A172 (cell line): ENCODE data around the gene BABAM2. TPM values are rescaled to one million over a fixed set of nuclear protein-coding genes. Genes with fewer than 3 reads are reported as not detected.

ENCODE experiments used
- DNase-seq: peaks from one replicate; pipeline ENCODE4 v3.0.0-alpha.2; 2015; ENCODE audit warnings: low spot score
- total RNA-seq: library from RNA; depleted of rRNA; stranded (reverse); fragments of >200 nt; shearing (Covaris generic); gene quantifications from 2 replicates; pipeline ENCODE4 v1.2.3, GENCODE V29; 2014

Gene BABAM2
- total RNA-seq, 1 experiment from 2014 or later: 36.5 TPM

- no peak for DNase-seq
Measured at GRCh38 chr2:28344756-28345373, 454.3 kb downstream of the BABAM2 start.

GRCh38 chr2:28345619-28346018, 455.1 kb downstream of the BABAM2 start:
- no peak for DNase-seq

GRCh38 chr2:28346587-28346986, 456.1 kb downstream of the BABAM2 start:
- DNase-seq: no peak

- no peak for DNase-seq
Measured at GRCh38 chr2:28347193-28347592, 456.7 kb downstream of the BABAM2 start.

GRCh38 chr2:28347596-28347995, 457.1 kb downstream of the BABAM2 start:
- no peak for DNase-seq

GRCh38 chr2:28348149-28348567, 457.6 kb downstream of the BABAM2 start:
- no peak for DNase-seq

GRCh38 chr2:28348921-28349320, 458.4 kb downstream of the BABAM2 start:
- no peak for DNase-seq

- no peak for DNase-seq
Measured at GRCh38 chr2:28349546-28350165, 459.1 kb downstream of the BABAM2 start.

- no peak for DNase-seq
Measured at GRCh38 chr2:28350196-28350595, 459.7 kb downstream of the BABAM2 start.

GRCh38 chr2:28350791-28351285, 460.3 kb downstream of the BABAM2 start:
- DNase-seq: no peak

- DNase-seq: no peak
Measured at GRCh38 chr2:28351621-28352020, 461.1 kb downstream of the BABAM2 start.

- DNase-seq: no peak
Measured at GRCh38 chr2:28352104-28352503, 461.6 kb downstream of the BABAM2 start.

GRCh38 chr2:28352610-28353195, 462.2 kb downstream of the BABAM2 start:
- no peak for DNase-seq

GRCh38 chr2:28354920-28355520, 464.5 kb downstream of the BABAM2 start:
- no peak for DNase-seq

GRCh38 chr2:28355521-28356094, 465.1 kb downstream of the BABAM2 start:
- DNase-seq: peak; percentile 30

- DNase-seq: peak; percentile 46
Measured at GRCh38 chr2:28356095-28356911, 465.8 kb downstream of the BABAM2 start.

- DNase-seq: no peak
Measured at GRCh38 chr2:28357055-28357454, 466.5 kb downstream of the BABAM2 start.

GRCh38 chr2:28357948-28358667, 467.6 kb downstream of the BABAM2 start:
- no peak for DNase-seq

- DNase-seq: no peak
Measured at GRCh38 chr2:28358668-28359201, 468.2 kb downstream of the BABAM2 start.

GRCh38 chr2:28359222-28360057, 468.9 kb downstream of the BABAM2 start:
- peak; percentile 92 for DNase-seq
